Activated CD8-positive, alpha-beta T cell treated with anti-CD3 and anti-CD28 coated beads, Interleukin-2, amount 10 ng/mL, durations not matched to agents 7 days and 5 days (primary cell): ENCODE data around the gene TMC3. TPM values are rescaled to one million over a fixed set of nuclear protein-coding genes. Genes with fewer than 3 reads are reported as not detected.
"Not testable (repeated sequence)": the region's sequence is repeated elsewhere in the genome, so short reads cannot be mapped to it uniquely, and the experiment has no call there.

Experiments used
- ATAC-seq: fragments of 150-1000 bp; cut with Tn5 transposase; one replicate; pipeline ENCODE4 v1.10.0; 2021; ENCODE audit warnings: moderate library complexity
- CTCF ChIA-PET: fragments of 350-600 bp; sonication (Branson Sonifier 250); formaldehyde crosslinking; loops from one replicate; lab custom pipeline; 2021; ENCODE audit warnings: antibody characterized with exemption; lab: Charles Lee
- POLR2A ChIA-PET: fragments of 350-600 bp; sonication (Branson Sonifier 250); formaldehyde crosslinking; loops from one replicate; lab custom pipeline; 2021; ENCODE audit warnings: antibody characterized with exemption; lab: Charles Lee
- DNase-seq: peaks from one replicate; pipeline ENCODE4 v3.0.0-alpha.2; 2020
- H3K27ac Mint-ChIP-seq: one replicate; pipeline ENCODE4 v1.8.0; 2021; ENCODE audit warnings: mild to moderate bottlenecking, mixed read lengths
- H3K27me3 Mint-ChIP-seq: one replicate; pipeline ENCODE4 v1.8.0; 2021; ENCODE audit warnings: low read depth, mixed read lengths
- H3K36me3 Mint-ChIP-seq: one replicate; pipeline ENCODE4 v1.8.0; 2021; ENCODE audit warnings: low read depth, mixed read lengths
- H3K4me1 Mint-ChIP-seq: one replicate; pipeline ENCODE4 v1.8.0; 2021; ENCODE audit warnings: low read depth, mixed read lengths
- H3K4me3 Mint-ChIP-seq: one replicate; pipeline ENCODE4 v1.8.0; 2021; ENCODE audit warnings: mild to moderate bottlenecking, mixed read lengths
- H3K9me3 Mint-ChIP-seq: one replicate; pipeline ENCODE4 v1.8.0; 2022; ENCODE audit warnings: mixed read lengths; ENCODE audit not compliant: insufficient read depth
- total RNA-seq, 2 experiments: library from RNA; stranded (reverse); gene quantifications; one replicate each; pipeline ENCODE4 v1.2.3, GENCODE V29; 2021

The TMC3 gene
- total RNA-seq, 2 experiments from 2014 or later = not detected

GRCh38 chr15:81331141-81331540 is 42.9 kb downstream of the TMC3 start:
- not testable (repeated sequence) for H3K4me3 Mint-ChIP-seq, ATAC-seq, H3K27ac Mint-ChIP-seq, H3K36me3 Mint-ChIP-seq, H3K27me3 Mint-ChIP-seq, H3K9me3 Mint-ChIP-seq, DNase-seq
- CTCF ChIA-PET = interaction anchor here (2.1 to 3.4 kb wide), 2 partner anchors 56 to 65 kb away, joined by 11 to 18 read pairs; no protein-coding TSS in a partner anchor
- peaks cover 17% of the 10 kb centered on the region for H3K4me1 Mint-ChIP-seq
- POLR2A ChIA-PET = interaction anchor here (0.8 kb wide), 1 partner anchor 34 kb away, joined by 3 read pairs; no protein-coding TSS in a partner anchor

- Mint-ChIP-seq H3K4me3 (no peak overlapping the region), H3K27ac (no peak overlapping the region)
- ATAC-seq = no peak
Observed at GRCh38 chr15:81330366-81331090, 43.5 kb downstream of the TMC3 start.

GRCh38 chr15:81329446-81329845 is 44.6 kb downstream of the TMC3 start:
- Mint-ChIP-seq H3K27me3 (no peaks in the 10 kb centered on the region), H3K27ac (no peak overlapping the region), H3K4me1 (peaks cover 25% of the 10 kb centered on the region), H3K36me3 (no peaks in the 10 kb centered on the region), H3K4me3 (no peak overlapping the region), H3K9me3 (no peaks in the 10 kb centered on the region)
- POLR2A ChIA-PET = no interaction called here
- DNase-seq (no peak), ATAC-seq (no peak)
- CTCF ChIA-PET = interaction anchor here (1.5 kb wide), 1 partner anchor 54 kb away, joined by 8 read pairs; no protein-coding TSS in a partner anchor

More at GRCh38 chr15:81330366-81331090, 43.5 kb downstream of the TMC3 start:
- Mint-ChIP-seq H3K4me1 (peaks cover 17% of the 10 kb centered on the region), H3K9me3 (no peaks in the 10 kb centered on the region), H3K27me3 (no peaks in the 10 kb centered on the region), H3K36me3 (no peaks in the 10 kb centered on the region)
- ChIA-PET POLR2A (no interaction called here), CTCF (interaction anchor here (2.1 to 3.4 kb wide), 2 partner anchors 55 to 65 kb away, joined by 11 to 18 read pairs; no protein-coding TSS in a partner anchor)
- DNase-seq = no peak

GRCh38 chr15:81327516-81327915 is 46.5 kb downstream of the TMC3 start:
- Mint-ChIP-seq H3K27ac (no peak overlapping the region), H3K27me3 (no peaks in the 10 kb centered on the region), H3K9me3 (no peaks in the 10 kb centered on the region), H3K4me1 (peaks cover 36% of the 10 kb centered on the region), H3K4me3 (no peak overlapping the region), H3K36me3 (peaks cover 2% of the 10 kb centered on the region)
- CTCF ChIA-PET = interaction anchor here (1.4 to 2.5 kb wide), 9 partner anchors 8 to 61 kb away, joined by 3 to 21 read pairs (median 6); no protein-coding TSS in a partner anchor
- ATAC-seq = no peak
- POLR2A ChIA-PET = interaction anchor here (0.6 to 1.6 kb wide), 3 partner anchors 19 to 87 kb away, joined by 3 to 6 read pairs (median 3); no protein-coding TSS in a partner anchor
- no peak for DNase-seq

GRCh38 chr15:81326466-81327212 is 47.4 kb downstream of the TMC3 start:
- DNase-seq = no peak
- ATAC-seq = no peak
- CTCF ChIA-PET = interaction anchor here (0.9 to 2.5 kb wide), 10 partner anchors 9 to 60 kb away, joined by 3 to 21 read pairs (median 6); no protein-coding TSS in a partner anchor
- no peak overlapping the region for H3K27ac Mint-ChIP-seq
- no peaks in the 10 kb centered on the region for H3K27me3 Mint-ChIP-seq
- peaks cover 2% of the 10 kb centered on the region for H3K36me3 Mint-ChIP-seq
- no peaks in the 10 kb centered on the region for H3K9me3 Mint-ChIP-seq
- POLR2A ChIA-PET = interaction anchor here (1.0 to 1.6 kb wide), 4 partner anchors 18 to 30 kb away, joined by 3 to 6 read pairs (median 4); no protein-coding TSS in a partner anchor
- H3K4me3 Mint-ChIP-seq = no peak overlapping the region
- peaks cover 44% of the 10 kb centered on the region for H3K4me1 Mint-ChIP-seq

- peak; percentile 100 for ATAC-seq
- no peaks in the 10 kb centered on the region for H3K9me3 Mint-ChIP-seq
- ChIA-PET POLR2A (interaction anchor here (0.6 to 4.7 kb wide), 8 partner anchors 14 to 168 kb away, joined by 3 to 36 read pairs (median 4); no protein-coding TSS in a partner anchor), CTCF (interaction anchor here (0.6 to 4.1 kb wide), 15 partner anchors 13 to 58 kb away, joined by 3 to 24 read pairs (median 4); no protein-coding TSS in a partner anchor)
- H3K4me1 Mint-ChIP-seq = peaks cover 39% of the 10 kb centered on the region
- H3K36me3 Mint-ChIP-seq = peaks cover 17% of the 10 kb centered on the region
- peak within 1 kb of the TSS; percentile 94 for H3K27ac Mint-ChIP-seq
- DNase-seq = peak; percentile 98
- no peaks in the 10 kb centered on the region for H3K27me3 Mint-ChIP-seq
- peak within 1 kb of the TSS; percentile 100 for H3K4me3 Mint-ChIP-seq
Observed at GRCh38 chr15:81323944-81324881, 49.8 kb downstream of the TMC3 start, which contains the start of gene STARD5. STARD5 (minus strand) TSS chr15:81324141; CDS start chr15:81324099, 42 bp downstream.

- Mint-ChIP-seq H3K4me3 (peak overlapping the region; percentile 100), H3K9me3 (no peaks in the 10 kb centered on the region), H3K36me3 (peaks cover 22% of the 10 kb centered on the region), H3K27me3 (no peaks in the 10 kb centered on the region), H3K27ac (peak overlapping the region; percentile 94), H3K4me1 (peaks cover 39% of the 10 kb centered on the region)
- ChIA-PET POLR2A (interaction anchor here (0.6 to 4.7 kb wide), 6 partner anchors 14 to 49 kb away, joined by 3 to 36 read pairs (median 4); no protein-coding TSS in a partner anchor), CTCF (interaction anchor here (0.6 to 4.1 kb wide), 12 partner anchors 13 to 57 kb away, joined by 3 to 24 read pairs (median 4); no protein-coding TSS in a partner anchor)
- DNase-seq (no peak), ATAC-seq (peak; percentile 0)
Observed at GRCh38 chr15:81323559-81323943, 50.5 kb downstream of the TMC3 start.

- Mint-ChIP-seq H3K36me3 (peaks cover 25% of the 10 kb centered on the region), H3K9me3 (no peaks in the 10 kb centered on the region), H3K4me3 (peak overlapping the region; percentile 45), H3K27ac (no peak overlapping the region), H3K27me3 (no peaks in the 10 kb centered on the region), H3K4me1 (peaks cover 39% of the 10 kb centered on the region)
- CTCF ChIA-PET = interaction anchor here (4.1 kb wide), 1 partner anchor 57 kb away, joined by 24 read pairs; no protein-coding TSS in a partner anchor
- DNase-seq = no peak
- POLR2A ChIA-PET = interaction anchor here (4.7 kb wide), 1 partner anchor 13 kb away, joined by 36 read pairs; no protein-coding TSS in a partner anchor
- ATAC-seq = no peak
Observed at GRCh38 chr15:81322676-81323253, 51.2 kb downstream of the TMC3 start.

- DNase-seq (no peak), ATAC-seq (no peak)
- POLR2A ChIA-PET = interaction anchor here (0.6 to 4.7 kb wide), 2 partner anchors 12 to 331 kb away, joined by 3 to 36 read pairs; no protein-coding TSS in a partner anchor
- Mint-ChIP-seq H3K9me3 (no peaks in the 10 kb centered on the region), H3K4me1 (peaks cover 30% of the 10 kb centered on the region), H3K4me3 (no peak overlapping the region), H3K27ac (no peak overlapping the region), H3K27me3 (no peaks in the 10 kb centered on the region), H3K36me3 (peaks cover 33% of the 10 kb centered on the region)
- CTCF ChIA-PET = interaction anchor here (1.3 to 4.1 kb wide), 2 partner anchors 46 to 56 kb away, joined by 3 to 24 read pairs; no protein-coding TSS in a partner anchor
Observed at GRCh38 chr15:81321667-81322066, 52.3 kb downstream of the TMC3 start.

- ChIA-PET POLR2A (interaction anchor here (1.3 kb wide), 1 partner anchor 10 kb away, joined by 3 read pairs; no protein-coding TSS in a partner anchor), CTCF (interaction anchor here (2.7 kb wide), 1 partner anchor 51 kb away, joined by 8 read pairs; no protein-coding TSS in a partner anchor)
- DNase-seq (no peak), ATAC-seq (no peak)
- H3K4me1 Mint-ChIP-seq = peaks cover 28% of the 10 kb centered on the region
- H3K27me3 Mint-ChIP-seq = no peaks in the 10 kb centered on the region
- H3K27ac Mint-ChIP-seq = no peak overlapping the region
- peaks cover 54% of the 10 kb centered on the region for H3K36me3 Mint-ChIP-seq
- H3K9me3 Mint-ChIP-seq = no peaks in the 10 kb centered on the region
- no peak overlapping the region for H3K4me3 Mint-ChIP-seq
Observed at GRCh38 chr15:81317642-81318017, 56.4 kb downstream of the TMC3 start.
